GM18511 (cell line): ENCODE measurements around the gene MRPL19.
"Not testable (repeated sequence)": the region's sequence is repeated elsewhere in the genome, so short reads cannot be mapped to it uniquely, and the experiment has no call there.

Experiments
- ATAC-seq: cut with Tn5 transposase; IDR thresholded peaks from one replicate; pipeline ENCODE4 v1.9.1; 2021; ENCODE audit warnings: mild to moderate bottlenecking, moderate library complexity; ENCODE audit not compliant: unreplicated experiment

MRPL19 gene

DNA sequence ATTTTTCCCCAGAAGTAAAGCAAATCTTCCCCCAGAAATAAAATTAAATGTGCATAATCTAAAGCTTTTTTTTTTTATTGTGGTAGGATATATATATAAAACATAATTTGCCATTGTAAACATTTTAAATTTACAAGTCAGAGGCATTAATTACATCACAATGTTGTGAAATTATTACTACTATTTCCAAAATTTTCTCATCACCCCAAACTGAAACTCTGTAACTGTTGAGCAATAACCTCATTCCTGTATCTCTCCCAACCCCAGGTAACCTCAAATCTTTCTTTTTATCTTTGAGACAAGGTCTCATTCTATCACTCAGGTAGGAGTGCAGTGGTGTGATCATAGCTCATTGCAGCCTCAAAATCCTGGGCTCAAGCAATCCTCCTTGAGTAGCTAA is 11.2 kb downstream of the MRPL19 start:
- no peak for ATAC-seq

DNA sequence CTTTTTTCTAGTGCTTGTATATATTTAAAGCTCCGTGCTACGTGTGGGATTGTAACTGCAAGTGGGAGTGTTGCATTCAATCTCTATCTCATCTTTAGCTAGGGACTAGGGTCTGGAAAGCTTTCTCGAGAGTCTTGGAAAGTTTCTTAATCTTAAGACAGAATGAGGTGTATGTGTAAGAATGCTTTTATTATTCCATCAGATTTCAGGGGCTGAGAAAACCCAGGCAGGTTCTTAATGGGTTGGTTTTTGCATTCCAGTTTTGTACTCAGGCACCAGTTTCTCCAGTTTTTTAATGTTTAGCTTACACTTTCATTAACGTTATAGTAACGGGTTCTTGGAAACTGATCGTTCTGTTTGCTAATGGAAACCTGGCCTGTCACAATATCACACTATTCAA is 20.3 kb downstream of the MRPL19 start:
- no peak for ATAC-seq

DNA sequence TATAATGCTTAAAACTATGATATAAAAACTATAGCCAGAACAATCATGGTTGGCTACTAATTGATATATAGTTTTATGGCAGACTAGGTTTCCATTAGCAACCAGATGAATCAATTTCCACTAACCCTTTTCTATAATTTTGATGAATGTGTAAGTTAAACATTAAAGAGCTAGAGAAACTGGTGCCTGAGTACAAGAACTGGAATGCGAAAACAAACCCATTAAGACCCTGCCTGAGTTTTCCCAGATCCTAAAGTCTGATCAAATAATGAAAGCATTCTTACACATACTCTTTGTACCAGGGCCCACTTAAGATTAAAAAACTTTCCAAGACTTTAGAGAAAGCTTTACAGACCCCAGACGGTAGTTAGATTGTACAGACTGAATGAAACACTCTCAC is 21.3 kb downstream of the MRPL19 start:
- no peak for ATAC-seq

DNA sequence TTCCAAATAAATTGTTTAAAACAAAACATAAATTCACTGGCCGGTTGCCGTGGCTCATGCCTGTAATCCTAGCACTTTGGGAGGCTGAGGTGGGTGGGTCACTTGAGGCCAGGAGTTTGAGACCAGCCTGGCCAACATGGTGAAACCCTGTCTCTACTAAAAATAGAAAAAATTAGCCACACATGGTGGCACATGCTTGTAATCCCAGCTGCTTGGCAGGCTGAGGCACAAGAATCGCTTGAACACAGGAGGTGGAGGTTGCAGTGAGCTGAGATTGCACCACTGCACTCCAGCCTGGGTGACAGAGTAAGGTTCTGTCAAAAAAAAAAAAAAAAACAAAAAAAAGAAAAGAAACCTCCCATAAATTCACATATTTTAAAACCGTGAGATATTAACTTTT is 28.8 kb downstream of the MRPL19 start:
- ATAC-seq = not testable (repeated sequence)

DNA sequence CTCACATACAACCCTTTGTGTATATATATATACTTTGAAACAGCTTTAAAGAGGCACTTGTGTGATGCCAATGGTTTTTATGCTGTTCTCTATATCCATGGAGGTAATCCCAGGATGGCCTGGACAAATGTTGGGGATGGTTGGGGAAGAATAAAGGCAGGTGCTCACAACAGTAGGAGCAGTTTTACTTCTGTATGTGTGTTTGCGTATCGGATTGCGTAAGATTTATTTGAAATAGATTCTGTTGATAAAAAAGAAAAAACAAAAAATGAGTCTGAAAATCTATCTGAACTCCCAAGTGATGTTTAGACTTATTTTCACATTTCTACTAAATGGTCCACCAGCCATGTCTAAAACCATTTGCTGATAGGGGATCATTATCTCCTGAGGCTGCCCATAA is 29.3 kb downstream of the MRPL19 start:
- no peak for ATAC-seq

DNA sequence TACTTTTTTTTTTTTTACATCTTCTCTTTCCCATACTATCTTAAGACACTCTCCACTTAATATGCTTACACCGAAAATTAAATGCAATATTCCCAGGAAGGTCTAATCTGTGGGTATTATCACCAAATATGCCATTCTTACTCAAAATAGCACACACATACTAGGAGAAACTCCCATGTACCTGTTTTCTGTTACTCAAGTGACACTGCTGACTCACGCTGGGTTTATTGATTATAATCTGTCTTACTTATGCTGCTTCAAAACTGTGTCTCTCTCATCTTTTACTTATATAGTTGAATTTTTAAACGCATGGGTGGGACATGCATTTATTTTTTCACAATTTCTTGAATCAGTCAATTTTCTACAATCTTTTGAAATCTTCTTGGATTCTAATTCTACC is 29.9 kb downstream of the MRPL19 start:
- no peak for ATAC-seq

DNA sequence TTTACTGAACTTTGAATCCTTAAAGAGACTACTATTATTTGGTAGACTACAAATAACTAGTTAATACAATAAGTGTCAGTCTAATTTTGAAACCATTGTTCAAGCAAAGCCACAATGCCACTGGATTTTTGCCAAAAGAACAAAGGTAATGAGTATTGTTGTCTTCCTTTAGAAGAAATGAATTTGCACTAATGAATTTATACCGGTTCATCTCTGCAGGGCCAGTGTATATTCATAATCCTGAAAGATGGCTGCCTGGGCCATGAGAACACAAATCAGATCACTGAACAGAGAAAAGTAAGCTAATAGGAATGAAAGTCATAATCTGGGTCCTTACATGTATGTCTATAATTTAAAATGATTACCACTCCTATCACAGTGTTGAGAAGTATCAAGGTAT is 33.0 kb downstream of the MRPL19 start:
- ATAC-seq = no peak

DNA sequence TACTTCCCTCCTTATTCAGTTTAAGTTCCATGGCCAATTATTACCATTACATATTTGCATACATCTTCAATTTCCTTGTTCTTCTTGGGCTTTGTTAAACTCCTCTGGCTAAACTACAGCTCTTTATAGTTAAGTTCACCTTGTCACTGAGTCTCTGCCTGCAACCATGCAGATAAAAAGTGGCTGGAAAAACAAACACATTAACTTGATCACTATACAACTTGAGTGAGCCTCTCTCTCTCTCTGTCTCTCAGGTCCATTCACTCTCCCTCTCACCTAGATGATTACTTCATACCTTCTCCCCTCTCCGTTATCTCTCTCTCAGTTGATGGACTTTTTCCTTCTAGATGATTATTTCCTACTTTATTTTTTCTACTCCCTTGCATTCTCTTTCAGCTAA is 33.8 kb downstream of the MRPL19 start:
- ATAC-seq = no peak

DNA sequence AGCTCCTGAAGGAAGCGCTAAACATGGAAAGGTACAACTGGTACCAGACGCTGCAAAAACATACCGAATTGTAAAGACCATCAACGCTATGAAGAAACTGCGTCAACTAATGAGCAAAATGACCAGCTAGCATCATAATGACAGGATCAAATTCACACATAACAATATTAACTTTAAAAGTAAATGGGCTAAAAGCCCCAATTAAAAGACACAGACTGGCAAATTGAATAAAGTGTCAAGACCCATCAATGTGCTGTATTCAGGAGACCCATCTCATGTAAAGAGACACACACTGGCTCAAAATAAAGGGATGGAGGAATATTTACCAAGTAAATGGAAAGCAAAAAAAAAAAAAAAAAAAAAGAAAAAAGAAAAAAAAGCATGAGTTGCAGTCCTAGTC is 36.8 kb downstream of the MRPL19 start:
- not testable (repeated sequence) for ATAC-seq

DNA sequence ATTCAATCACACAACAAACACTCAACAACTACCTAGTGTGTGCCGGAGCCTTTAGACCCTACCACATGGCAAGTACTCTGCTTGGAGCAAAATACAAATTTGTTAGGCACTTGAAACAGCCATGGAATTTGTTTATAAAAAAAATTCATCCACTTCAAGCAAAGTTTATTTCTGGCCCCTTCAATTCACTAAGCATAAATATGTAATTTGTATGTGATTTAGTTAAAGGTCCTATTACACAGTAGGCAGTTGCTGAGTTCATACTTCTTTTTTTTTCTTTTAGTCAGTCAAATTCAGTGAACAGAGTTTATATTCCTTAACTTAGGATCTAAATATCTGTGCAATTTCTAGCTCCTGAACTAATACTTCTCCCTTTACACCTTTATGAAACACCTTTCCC is 41.6 kb downstream of the MRPL19 start:
- ATAC-seq = no peak

DNA sequence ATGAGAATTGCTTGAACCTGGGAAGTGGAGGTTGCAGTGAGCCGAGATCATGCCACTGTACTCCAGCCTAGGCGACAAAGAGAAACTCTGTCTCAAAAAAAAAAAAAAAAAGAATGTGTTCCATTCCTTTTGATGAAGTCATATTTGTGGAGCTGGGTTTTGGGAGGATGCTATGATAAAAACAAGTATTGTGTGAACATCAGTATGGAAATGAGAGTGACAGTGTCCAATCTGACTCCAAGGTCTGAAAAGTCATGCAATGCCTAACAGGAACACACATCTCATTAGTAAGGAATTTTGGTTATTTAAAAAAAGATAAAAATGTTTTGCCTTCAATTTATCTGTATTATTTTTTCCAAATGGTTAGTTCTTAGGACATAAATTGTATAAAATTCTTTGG is 52.3 kb downstream of the MRPL19 start:
- ATAC-seq = no peak

DNA sequence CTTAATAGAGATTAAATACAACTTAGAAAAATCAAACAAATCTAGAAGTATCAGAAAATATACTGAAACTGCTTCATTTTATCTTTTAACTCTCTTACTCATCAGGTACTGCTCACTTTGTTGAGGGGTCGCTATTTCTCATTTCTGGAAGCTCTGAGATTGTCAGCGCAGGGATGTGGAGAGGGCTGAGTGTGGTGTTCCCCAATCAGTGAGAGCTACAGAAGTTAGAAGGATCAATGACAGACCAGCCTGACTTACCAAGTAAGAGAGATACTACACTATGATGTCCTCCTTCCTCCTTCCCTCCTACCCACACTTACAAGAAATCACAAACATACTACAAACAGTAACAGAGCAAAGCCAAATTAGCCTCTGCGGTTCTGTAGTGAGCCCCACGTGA is 56.0 kb downstream of the MRPL19 start:
- ATAC-seq = no peak

DNA sequence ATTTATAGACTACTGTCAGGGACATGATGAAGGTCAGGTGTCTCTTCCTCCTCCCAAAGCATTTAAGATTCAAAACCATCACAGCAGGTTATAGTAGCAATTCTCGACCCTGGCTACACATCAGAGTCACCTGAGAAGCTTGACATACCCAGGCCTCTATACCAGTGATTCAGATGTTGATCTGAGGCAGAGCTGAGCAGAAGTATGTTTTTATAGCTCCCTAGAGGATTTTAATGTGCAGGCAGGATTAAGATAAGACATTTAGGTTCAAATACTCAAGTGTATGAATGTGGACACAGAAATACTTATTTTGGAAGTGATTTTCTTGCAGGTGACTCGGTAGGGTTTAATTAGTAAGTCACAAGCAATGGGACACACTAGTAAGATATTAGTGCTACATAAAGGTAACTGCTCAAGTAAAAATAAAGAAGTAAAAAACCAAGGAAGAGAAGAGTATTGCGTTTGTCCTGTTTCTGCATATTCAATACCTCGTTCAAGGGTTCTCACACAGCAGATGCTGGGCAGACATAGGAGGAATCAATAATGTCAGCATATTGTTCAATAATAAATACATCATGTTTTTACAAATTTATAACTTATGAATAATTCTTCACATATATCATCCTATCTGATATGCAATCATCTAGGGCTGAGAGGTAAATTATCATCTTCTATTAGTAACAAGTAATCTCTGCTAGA is 57.2 kb downstream of the MRPL19 start:
- ATAC-seq = no peak

DNA sequence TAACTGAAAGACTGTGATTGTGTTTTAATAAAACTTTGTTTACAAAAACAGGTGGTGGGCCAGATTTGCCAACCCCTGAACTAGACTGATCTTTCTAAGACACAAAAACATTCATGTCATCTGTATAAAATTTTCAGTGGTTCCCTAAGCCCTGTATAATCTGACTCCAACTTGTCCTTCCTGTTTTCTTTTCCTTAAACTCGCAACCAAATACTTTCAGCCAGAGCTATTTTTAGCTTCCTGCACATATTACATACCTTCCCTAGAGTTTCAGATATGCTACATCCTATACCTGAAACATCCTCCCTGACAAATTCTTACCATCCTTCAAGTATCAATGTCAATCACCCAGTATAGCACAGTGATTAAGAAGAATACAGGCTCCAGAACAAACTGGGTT is 59.3 kb downstream of the MRPL19 start:
- ATAC-seq = no peak

DNA sequence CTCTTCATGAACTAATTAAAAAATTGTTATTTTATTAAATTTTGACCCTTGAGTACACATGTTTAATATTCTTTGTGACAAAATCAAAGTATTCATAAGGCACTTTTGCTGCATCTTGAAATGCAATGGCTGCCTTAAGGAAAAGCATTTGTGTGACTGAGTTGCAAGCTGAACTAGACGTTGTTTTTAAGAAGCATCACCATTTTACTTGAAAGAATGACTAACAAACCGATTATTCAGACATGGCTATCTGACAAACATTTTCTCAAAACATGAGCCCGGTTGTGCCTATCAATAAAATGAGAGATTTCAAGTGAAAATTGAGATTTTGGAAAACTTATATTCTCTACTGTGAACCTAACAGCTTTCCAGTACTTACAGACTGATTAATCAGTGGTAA is 61.3 kb downstream of the MRPL19 start:
- ATAC-seq = no peak

DNA sequence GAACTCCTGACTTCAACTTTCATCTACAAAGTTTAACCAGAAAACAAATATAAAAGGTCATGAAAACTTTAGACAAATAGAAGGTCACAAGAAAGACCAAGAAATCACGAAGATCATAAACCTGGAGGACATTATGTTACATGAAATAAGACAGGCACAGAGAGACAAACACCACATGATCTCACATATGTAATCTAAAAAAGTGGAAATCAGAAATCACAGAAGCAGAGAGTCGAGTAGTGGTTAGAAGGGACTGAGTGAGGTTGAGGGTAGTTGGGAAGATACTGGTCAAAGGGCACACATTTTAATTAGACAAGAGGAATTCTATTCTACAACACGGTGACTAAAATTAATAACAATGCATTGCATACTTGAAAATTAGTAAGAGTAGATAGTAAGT is 62.7 kb downstream of the MRPL19 start:
- ATAC-seq = no peak

DNA sequence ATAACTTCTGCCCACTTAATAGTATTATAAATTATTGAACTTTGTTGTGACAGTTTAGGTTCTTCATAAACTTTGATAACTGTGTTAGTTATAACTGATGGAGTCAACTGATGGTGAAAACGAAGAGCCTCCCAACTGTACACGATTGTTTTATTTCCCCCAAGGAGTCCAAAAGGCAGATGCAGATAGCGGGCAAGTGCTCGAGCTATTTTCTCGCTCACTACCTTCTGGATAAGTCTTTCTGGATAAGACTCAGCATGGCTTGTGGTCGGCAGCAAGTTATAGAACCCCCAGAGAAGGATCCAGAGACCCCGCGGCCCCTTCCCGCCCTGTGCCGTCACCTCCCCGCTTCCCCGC is 63.6 kb downstream of the MRPL19 start:
- peak; percentile 38 for ATAC-seq

DNA sequence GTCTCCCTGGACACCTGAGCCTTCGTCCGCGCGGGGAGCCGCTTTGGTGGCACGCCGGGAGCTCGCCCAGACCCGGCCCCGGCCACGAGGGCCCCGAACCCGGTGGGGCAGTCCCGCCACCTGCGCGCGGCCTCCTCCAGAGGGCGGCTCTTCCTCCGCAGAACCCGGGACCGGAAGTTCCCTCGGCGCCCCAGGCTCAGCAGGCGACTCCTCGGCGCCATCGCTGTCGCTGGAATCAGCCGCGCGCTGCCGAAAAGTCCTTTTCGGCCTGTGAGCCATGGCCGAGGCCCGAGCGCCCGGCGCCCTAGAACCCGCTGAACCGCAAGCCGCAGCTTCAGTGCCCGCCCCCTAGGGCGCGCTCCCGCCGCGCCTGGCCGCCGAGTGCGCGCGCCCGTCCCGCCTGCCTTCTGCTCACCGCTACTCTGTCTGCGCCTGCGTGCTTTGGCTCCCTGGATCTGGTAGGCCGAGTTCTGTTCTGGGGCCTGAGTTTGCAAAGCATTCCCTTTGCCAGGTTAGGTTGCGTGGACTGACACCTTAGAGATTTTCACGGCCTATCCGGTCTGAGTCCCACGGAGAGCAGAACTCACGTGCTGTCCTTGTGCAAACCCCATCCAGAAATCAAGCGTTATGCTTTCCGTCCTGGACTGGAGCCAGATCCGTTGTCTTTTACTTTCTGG is 64.1 kb downstream of the MRPL19 start, which contains the start of gene GCFC2:
Gene GCFC2 (minus strand): TSS at position 339 of the 677 bp plus-strand sequence. CDS start 60 bp downstream, at position 279.
- ATAC-seq = peak; percentile 94

DNA sequence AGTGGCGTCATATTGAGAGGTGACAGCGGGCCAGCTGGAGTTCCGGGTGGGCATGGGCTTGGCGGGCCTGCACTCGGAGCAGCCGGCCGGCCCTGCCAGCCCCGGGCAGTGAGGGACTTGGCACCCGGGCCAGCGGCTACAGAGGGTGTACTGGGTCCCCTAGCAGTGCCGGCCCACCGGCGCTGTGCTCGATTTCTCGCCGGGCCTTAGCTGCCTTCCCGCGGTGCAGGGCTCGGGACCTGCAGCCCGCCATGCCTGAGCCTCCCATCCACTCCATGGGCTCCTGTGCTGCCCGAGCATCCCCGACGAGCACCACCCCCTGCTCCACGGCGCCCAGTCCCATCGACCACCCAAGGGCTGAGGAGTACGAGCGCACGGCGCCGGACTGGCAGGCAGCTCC is 65.0 kb downstream of the MRPL19 start:
- ATAC-seq = not testable (repeated sequence)

DNA sequence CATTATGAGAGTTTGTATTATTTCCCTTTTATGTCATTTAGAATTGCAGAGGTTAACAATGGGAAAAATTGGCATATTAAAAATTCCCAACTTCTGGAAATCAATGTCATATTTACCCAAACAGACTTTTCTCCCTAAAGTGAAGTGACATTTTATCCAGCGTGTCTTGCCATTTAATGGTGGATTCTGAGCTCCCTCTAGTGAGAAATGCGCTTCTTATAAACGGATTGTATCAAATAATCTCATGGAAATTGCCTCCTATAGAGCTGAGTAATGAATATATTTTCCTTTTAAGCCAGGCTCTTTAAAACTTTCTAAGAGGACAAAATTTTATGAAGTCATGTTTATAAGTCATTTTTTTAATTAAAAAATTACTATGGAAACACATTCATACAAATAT is 69.8 kb downstream of the MRPL19 start:
- no peak for ATAC-seq

DNA sequence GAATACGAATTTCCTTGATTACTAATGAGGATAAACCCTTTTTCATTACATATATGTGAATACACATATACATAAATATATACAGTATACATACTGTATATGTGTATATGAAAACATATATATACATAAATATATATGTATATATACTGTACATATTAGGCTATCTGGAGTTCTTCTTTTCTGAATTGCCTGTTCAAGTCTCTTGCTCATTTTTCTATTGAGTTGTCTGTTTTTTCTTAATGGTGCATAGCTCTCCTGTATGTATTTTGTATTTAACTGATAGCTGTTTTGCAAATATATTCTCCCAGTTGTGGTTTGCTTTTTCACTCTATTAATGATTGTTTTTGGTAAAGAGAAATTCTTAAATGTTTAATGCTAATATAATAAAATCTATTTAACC is 73.0 kb downstream of the MRPL19 start:
- ATAC-seq = no peak

DNA sequence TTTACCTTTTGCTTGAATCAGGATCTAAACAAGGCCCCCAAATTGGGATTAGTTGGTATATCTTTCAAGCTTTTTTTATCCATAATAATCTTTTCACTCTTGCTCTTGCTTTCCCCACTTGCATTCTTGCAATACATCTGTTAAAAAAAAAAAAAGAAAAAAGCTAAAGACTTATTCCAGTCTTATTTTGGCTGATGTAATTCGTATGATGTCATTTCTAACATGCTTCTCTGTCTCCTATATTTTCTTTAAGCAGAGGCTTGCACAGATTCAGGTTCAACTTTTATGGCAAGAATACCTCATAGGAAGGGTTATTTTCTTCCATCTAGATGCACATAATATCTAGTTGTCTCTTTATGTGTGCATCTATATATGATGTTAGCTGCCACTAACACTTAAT is 73.9 kb downstream of the MRPL19 start:
- no peak for ATAC-seq

DNA sequence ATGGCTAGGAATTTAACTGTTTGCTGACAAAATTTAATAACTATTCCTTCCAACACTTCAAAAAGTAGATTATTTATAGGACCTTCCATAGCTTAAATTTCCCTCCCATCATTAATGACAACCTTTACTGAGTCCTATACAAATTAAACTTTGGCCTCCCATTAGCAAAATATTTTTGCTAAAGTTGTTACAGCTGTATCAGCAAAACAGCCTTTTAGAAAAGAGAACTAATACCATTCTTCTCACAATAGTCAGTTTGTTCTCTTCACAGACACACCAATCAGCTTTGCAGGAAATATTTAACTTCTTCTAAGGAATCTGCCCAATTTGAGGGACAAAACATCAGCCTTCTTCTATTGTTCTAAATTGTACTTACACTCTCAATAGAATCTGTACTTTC is 76.1 kb downstream of the MRPL19 start:
- ATAC-seq = no peak
